Activated effector memory CD4-positive, alpha-beta T cell treated with anti-CD3 and anti-CD28 coated beads, Interleukin-2, amount 50 U/mL, for 16 hours (primary cell): ENCODE data around the gene TCERG1.
A peak's percentile ranks its signal among the peaks of the same experiment; 100 is the strongest.
"Not testable (repeated sequence)": the region's sequence is repeated elsewhere in the genome, so short reads cannot be mapped to it uniquely, and the experiment has no call there.

Experiments used
- DNase-seq: peaks from one replicate; pipeline ENCODE4 v3.0.0-alpha.2; 2020

Gene TCERG1

GRCh38 chr5:146523698-146524097 is 76.6 kb downstream of the TCERG1 start:
- no peak for DNase-seq

GRCh38 chr5:146527785-146528184 is 80.7 kb downstream of the TCERG1 start:
- no peak for DNase-seq

GRCh38 chr5:146528236-146528635 is 81.1 kb downstream of the TCERG1 start:
- DNase-seq, result no peak

GRCh38 chr5:146529984-146530383 is 82.9 kb downstream of the TCERG1 start:
- no peak for DNase-seq

- peak; percentile 88 for DNase-seq
Measured at GRCh38 chr5:146533260-146533857, 86.2 kb downstream of the TCERG1 start.

- no peak for DNase-seq
Measured at GRCh38 chr5:146533882-146534281, 86.7 kb downstream of the TCERG1 start.

GRCh38 chr5:146538432-146538831 is 91.3 kb downstream of the TCERG1 start:
- no peak for DNase-seq

GRCh38 chr5:146539973-146540372 is 92.8 kb downstream of the TCERG1 start:
- no peak for DNase-seq

GRCh38 chr5:146540414-146540813 is 93.3 kb downstream of the TCERG1 start:
- DNase-seq, result no peak

- DNase-seq, result peak; percentile 87
Measured at GRCh38 chr5:146541958-146542849, 95.1 kb downstream of the TCERG1 start.

GRCh38 chr5:146544232-146544631 is 97.1 kb downstream of the TCERG1 start:
- DNase-seq, result no peak

GRCh38 chr5:146548781-146549449 is 101.8 kb downstream of the TCERG1 start:
- no peak for DNase-seq

GRCh38 chr5:146549615-146550014 is 102.5 kb downstream of the TCERG1 start:
- DNase-seq, result no peak

- no peak for DNase-seq
Measured at GRCh38 chr5:146553446-146553845, 106.3 kb downstream of the TCERG1 start.

- DNase-seq, result not testable (repeated sequence)
Measured at GRCh38 chr5:146556884-146557283, 109.8 kb downstream of the TCERG1 start.

- DNase-seq, result no peak
Measured at GRCh38 chr5:146560205-146560812, 113.2 kb downstream of the TCERG1 start.
